ENCODE results near the gene HIPK2.
"Not testable (repeated sequence)": the region's sequence is repeated elsewhere in the genome, so short reads cannot be mapped to it uniquely, and the experiment has no call there.

Gene HIPK2

GRCh38 chr7:139613971-139614411 lies 163.8 kb downstream of the HIPK2 start:
- DNase-seq: no peak

DNA sequence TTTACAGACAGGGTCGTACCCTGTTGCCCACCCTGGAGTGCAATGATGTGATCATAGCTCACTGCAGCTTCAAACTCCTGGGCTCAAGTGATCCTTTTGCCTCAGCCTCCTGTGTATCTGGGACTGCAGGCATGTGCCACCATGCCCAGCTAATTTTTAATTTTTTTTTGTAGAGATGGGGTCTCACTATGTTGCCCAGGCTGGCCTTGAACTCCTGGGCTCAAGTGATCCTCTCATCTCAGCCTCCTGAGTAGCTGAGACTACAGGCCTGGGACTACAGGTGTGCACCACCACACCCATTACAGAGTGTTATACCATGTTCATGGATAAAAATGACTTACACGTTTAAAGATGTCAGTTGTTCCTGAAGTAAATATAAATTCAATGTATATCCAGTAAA lies 166.2 kb downstream of the HIPK2 start:
- DNase-seq: not testable (repeated sequence)

GRCh38 chr7:139610595-139610994 lies 167.2 kb downstream of the HIPK2 start:
- DNase-seq: no peak

DNA sequence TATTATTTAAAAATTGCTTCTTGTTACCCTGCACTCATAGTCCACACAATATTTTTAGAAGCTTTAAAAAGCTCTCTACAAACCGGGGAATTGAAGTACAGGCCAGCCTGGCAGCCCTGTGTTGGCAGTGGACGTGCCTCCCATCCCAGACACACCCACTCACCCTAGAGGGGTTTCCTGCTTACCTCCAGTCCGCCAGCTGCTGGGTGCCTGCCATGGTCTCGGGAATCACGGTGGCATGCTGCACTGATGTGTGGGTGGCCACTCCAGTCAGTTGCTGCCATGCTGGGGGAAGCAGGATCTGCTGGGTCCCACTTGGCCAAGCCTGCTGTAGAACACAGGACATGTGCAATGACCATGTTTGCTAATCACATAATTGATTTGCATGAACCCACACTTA lies 173.9 kb downstream of the HIPK2 start:
- DNase-seq: no peak

DNA sequence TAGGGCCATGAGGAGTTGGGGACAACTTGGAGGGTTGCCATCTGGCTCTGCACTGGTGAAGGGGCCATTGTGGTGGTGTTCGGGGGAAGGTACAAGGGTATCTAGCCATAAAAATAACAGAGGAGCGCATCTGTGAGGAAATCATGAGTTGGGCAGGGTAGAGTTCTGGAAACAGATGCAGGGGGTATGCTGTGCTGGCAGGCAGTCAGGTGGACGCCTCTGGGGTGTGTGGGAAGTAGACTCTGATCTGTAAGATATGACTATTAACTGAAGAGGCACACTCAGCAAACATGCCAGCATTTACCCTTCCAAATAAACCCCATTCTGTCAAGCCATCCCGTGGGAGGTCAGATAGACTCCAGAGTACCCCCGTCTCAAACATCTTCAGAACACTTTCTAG lies 174.5 kb downstream of the HIPK2 start:
- no peak for DNase-seq

- peak; percentile 52 for DNase-seq
Measured at GRCh38 chr7:139602143-139602722, 175.6 kb downstream of the HIPK2 start.

- no peak for DNase-seq
Measured at GRCh38 chr7:139601176-139601575, 176.6 kb downstream of the HIPK2 start.

DNA sequence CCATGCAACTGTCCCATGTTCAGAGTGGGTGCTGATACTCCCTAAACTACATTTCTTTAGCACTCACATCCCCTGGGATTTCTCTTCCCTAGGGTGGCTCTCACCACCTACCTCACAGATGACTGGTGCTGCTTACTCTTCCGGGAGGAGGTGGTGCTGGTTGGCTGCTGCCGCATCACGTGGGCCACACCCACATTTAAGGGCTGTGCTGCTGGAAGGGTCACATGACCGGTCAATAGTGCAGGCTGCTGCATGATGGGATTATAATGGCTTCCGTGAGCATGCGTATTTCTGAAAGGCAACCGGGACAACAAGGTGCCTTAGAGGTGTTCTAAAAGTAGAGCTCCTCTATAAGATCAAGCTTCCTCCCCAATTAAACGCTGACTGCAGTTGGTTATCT lies 177.5 kb downstream of the HIPK2 start:
- DNase-seq: no peak

- peak; percentile 20 for DNase-seq
Measured at GRCh38 chr7:139598642-139599041, 179.2 kb downstream of the HIPK2 start.

DNA sequence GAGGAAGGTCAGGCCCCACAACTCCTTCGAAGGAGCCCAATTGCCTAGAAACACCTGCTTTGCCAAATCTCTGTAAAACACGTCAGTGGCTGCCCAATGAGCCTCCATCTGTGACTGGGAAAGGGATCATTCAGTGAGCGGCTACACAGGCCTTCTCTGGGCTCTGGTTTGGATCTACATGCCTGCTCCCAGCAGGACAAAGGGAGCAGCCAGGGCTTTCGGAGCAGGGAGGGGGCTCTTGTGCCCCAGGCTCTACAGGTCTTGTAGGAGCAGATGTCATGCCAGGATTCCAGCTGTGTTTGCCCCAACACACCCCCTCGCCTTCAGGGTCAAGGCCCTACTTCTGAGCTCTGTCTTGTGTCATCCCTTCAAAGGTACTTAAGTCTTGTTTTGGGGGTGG lies 180.8 kb downstream of the HIPK2 start:
- no peak for DNase-seq

- no peak for DNase-seq
Measured at GRCh38 chr7:139596626-139597025, 181.2 kb downstream of the HIPK2 start.

GRCh38 chr7:139595806-139596205 lies 182.0 kb downstream of the HIPK2 start:
- no peak for DNase-seq

DNA sequence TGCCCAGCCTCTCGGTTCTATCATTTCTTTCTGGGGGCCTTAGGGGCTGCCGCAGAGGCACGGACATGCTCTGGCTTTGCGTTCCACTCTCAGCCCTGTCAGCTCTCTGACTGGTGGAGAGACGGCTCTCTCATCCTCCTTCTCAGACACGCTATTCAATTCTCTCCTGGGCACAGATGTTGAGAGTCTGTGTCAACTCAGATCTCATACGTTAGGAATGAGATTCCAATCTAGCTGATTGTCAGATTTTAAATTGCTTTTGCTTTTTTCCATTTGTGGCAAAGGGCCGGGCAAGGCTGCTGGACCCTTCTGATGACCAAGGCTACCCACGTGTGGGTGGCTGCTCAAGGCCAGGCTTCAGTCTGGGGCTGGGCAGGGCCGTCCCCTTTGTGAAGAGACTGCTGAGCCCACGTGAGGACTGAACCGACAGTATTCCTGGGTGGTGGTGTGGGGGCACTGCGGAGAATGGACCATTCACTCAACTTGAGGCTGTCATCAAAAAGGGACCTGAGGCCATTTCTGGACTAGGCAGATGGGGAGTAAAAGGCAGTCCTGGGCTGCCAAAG lies 182.8 kb downstream of the HIPK2 start:
- no peak for DNase-seq

DNA sequence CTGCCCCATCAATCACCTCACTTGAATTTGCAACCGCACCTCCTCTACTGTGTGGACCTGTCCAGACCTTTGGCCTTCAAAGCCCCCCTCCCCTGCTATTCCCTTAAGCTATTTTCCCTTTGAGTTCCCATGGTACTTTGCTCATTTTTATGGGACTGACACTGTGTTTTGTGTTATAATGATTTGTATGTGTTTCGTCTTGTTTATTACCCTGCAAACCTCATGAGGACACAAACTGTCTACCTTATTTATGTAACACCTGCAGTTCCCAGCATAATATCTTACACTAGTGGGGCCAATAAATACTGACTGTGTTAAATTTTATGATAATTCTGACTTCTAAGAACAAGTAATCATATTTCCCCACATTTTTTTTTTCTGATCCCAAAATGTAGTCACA lies 183.7 kb downstream of the HIPK2 start:
- no peak for DNase-seq

DNA sequence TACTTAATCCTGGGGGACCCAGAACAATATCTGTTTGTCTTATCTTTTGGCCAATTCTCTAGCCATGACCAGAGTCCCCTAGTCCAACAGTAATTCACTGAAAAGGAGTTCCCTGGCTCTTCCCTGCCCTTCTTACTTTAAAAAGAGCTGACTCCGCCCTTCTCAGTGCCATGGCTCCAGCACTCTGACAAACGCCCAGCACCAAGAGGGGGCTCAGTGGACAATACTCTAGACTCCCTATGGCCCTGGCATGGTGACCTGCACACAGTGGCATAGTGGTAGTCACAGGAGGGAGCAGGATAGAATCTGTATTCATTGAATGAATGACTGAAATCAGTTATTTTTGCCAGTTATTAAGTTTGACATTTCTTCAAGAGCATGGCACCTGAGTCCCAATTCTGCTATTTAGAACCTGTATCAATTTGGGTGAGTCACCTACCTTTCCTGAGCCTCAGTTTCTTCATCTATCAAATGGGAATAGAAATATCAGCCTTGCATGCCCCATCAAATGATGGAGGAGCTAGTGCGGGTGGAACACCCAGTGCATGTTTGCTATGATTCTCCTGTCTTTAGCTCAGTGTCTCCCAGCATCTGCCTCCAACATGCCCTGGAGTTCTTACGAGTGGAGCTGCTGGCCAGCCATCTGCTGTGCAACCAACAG lies 184.9 kb downstream of the HIPK2 start:
- DNase-seq: no peak

- DNase-seq: no peak
Measured at GRCh38 chr7:139591550-139592195, 186.1 kb downstream of the HIPK2 start.

DNA sequence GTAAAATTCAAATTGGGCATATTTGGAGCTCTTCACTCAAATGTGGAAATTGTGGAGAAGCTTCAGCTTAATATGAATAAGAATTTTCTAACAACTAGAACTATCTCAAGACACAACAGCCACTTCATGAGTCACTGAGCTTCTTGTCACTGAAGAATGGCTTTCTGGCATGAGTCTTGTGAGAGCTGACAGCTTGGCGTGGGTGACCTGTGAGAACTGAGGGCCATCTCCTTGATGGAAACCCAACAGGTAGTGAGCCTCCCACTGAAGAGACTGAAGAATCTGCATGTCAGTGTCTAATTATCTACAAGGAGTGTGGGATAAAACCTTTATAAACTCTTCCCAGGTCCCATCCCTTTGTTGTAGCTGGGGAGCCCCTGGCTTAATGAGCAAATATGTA lies 188.3 kb downstream of the HIPK2 start:
- no peak for DNase-seq

GRCh38 chr7:139588632-139589031 lies 189.2 kb downstream of the HIPK2 start:
- DNase-seq: no peak

DNA sequence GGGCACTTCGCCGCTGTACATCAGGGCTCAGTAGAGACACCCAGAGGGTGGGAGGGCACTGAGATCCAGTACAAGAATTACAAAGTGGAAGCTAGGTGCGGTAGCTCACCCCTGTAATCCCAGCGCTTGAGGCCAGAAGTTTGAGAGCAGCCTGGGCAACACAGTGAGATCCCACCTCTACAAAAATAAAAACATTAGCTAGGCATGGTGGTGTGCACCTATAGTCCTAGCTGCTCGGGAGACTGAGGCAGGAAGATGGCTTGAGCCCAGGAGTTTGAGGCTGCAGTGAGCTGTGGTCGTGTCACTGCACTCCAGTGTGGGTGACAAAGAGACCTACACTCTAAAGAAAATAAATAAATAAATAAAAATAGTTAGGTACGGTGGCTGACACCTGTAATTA lies 190.3 kb downstream of the HIPK2 start:
- DNase-seq: no peak

GRCh38 chr7:139586286-139586685 lies 191.5 kb downstream of the HIPK2 start:
- no peak for DNase-seq

DNA sequence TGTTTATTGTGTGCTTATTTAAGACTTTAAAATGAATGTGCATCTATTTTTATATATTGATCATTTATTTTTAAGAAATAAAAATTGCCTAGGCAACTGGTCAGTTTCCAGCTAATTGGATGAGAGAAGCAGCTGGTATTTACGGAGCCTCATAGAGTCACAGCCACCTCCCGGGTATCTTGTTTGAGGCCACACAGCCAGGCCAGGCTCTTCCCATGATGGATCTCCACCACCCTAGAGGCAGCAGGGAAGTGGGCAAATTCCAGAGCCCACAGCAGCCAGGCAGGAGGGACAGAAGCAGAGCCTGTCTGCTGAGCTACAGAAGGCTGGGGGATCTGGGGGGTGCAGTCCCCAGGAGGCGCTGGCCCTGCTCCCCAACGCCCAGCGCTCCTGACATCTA lies 192.8 kb downstream of the HIPK2 start:
- no peak for DNase-seq

GRCh38 chr7:139583826-139584553 lies 193.8 kb downstream of the HIPK2 start:
- DNase-seq: no peak

DNA sequence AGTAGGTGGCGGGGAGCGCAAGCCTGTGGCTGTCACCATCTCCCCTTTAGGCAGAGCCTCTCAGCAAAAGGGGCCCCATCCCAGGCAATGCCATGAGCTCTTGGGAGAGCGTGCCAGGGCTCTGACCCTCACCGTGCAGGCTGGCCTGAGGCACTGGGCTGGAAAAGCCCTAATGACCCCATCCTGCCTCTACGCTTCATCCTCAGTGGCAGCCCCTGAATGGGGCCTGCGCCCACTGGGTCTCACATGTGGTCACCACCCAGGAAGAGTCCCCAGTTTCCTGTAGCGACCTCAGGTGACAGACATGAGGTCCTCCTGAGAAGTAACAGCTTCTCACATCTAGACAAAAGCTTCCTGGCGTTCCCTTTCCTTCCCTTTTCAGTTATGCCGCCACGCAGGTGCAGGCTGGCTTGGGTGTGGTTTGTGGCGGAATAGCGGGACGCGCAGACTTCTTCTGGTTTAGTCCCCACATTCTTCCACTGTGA lies 195.1 kb downstream of the HIPK2 start:
- no peak for DNase-seq

Data from NCI-H1092 treated with DMSO at 0.1 percent for 48 hours (cell line).